ENCODE measurements around the gene ZSCAN10.

GRCh38 chr16:3071655-3072054, 27.4 kb downstream of the ZSCAN10 start:
- TF ChIP-seq EZH2 (IDR thresholded peaks at IDR 0.05) (no peak), POLR2AphosphoS5 (IDR thresholded peaks at IDR 0.05; ENCODE audit: borderline replicate concordance, low read depth, low read length) (no peak)

Measured in SK-N-MC (cell line).